Activated CD8-positive, alpha-beta memory T cell treated with anti-CD3 and anti-CD28 coated beads, Interleukin-2, amount 10 ng/mL, durations not matched to agents 7 days and 5 days (primary cell): ENCODE measurements around the gene BICDL2. TPM values are rescaled to one million over a fixed set of nuclear protein-coding genes. Genes with fewer than 3 reads are reported as not detected.
"Not testable (repeated sequence)": the region's sequence is repeated elsewhere in the genome, so short reads cannot be mapped to it uniquely, and the experiment has no call there.

Experiments used
- ATAC-seq: fragments of 150-1000 bp; cut with Tn5 transposase; one replicate; pipeline ENCODE4 v1.10.0; 2021; ENCODE audit warnings: moderate library complexity
- CTCF ChIA-PET: fragments of 350-600 bp; sonication (Branson Sonifier 250); formaldehyde crosslinking; loops from one replicate; lab custom pipeline; 2021; ENCODE audit warnings: antibody characterized with exemption; lab: Charles Lee
- DNase-seq: peaks from one replicate; pipeline ENCODE4 v3.0.0-alpha.2; 2020
- H3K27ac Mint-ChIP-seq: one replicate; pipeline ENCODE4 v1.8.0; 2021; ENCODE audit warnings: mild to moderate bottlenecking, mixed read lengths
- H3K27me3 Mint-ChIP-seq: one replicate; pipeline ENCODE4 v1.8.0; 2021; ENCODE audit warnings: mixed read lengths
- H3K36me3 Mint-ChIP-seq: one replicate; pipeline ENCODE4 v1.8.0; 2021; ENCODE audit warnings: mild to moderate bottlenecking, mixed read lengths
- H3K4me1 Mint-ChIP-seq: one replicate; pipeline ENCODE4 v1.8.0; 2021; ENCODE audit warnings: mixed read lengths
- H3K4me3 Mint-ChIP-seq: one replicate; pipeline ENCODE4 v1.8.0; 2021; ENCODE audit warnings: mild to moderate bottlenecking, moderate library complexity, mixed read lengths
- H3K9me3 Mint-ChIP-seq: one replicate; pipeline ENCODE4 v1.8.0; 2022; ENCODE audit warnings: low read depth, mixed read lengths
- total RNA-seq, 2 experiments: library from RNA; stranded (reverse); gene quantifications; one replicate each; pipeline ENCODE4 v1.2.3, GENCODE V29; 2021

The BICDL2 gene
- total RNA-seq, 2 experiments from 2014 or later, result 0.50 TPM; not detected in 1

GRCh38 chr16:3052571-3053329, 16.0 kb upstream of the BICDL2 start:
- H3K27me3 Mint-ChIP-seq, DNase-seq, H3K4me3 Mint-ChIP-seq, H3K9me3 Mint-ChIP-seq: not testable (repeated sequence)
- Mint-ChIP-seq H3K27ac (peak overlapping the region; percentile 69), H3K36me3 (peaks cover 67% of the 10 kb centered on the region), H3K4me1 (peaks cover 89% of the 10 kb centered on the region)
- CTCF ChIA-PET, result interaction anchor here (1.2 kb wide), 1 partner anchor 21 kb away, joined by 3 read pairs; no protein-coding TSS in a partner anchor
- ATAC-seq, result peak; percentile 7

GRCh38 chr16:3051494-3051893, 14.8 kb upstream of the BICDL2 start:
- H3K27me3 Mint-ChIP-seq, result no peaks in the 10 kb centered on the region
- CTCF ChIA-PET, result interaction anchor here (0.6 to 15.3 kb wide), 9 partner anchors 8 to 116 kb away, joined by 3 to 342 read pairs (median 4); partner anchors contain the start of genes HCFC1R1, PAQR4, THOC6 and TNFRSF12A
- peaks cover 54% of the 10 kb centered on the region for H3K36me3 Mint-ChIP-seq
- no peaks in the 10 kb centered on the region for H3K9me3 Mint-ChIP-seq
- no peak for ATAC-seq
- H3K27ac Mint-ChIP-seq, result peak overlapping the region; percentile 69
- no peak for DNase-seq
- peak overlapping the region; percentile 48 for H3K4me3 Mint-ChIP-seq
- H3K4me1 Mint-ChIP-seq, result peaks cover 79% of the 10 kb centered on the region

DNA sequence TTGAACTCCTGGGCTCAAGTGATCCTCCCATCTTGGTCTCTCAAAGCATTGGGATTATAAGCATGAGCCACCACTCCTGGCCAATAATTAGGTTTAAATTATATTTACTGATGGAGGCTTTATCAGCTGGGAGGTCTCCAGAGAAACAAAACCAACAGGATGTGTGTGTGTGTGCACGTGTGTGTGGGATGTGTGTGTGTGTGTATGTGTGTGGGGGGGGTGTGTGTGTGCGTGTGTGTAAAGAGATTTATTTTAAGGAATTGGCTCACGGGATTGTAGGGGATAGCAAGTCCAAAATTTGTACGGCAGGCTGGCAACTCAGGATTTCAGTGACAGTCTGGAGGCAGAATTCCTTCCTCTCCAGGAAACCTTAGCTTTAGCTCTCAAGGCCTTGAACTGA, 14.3 kb upstream of the BICDL2 start:
- H3K27ac Mint-ChIP-seq, result peak overlapping the region; percentile 69

GRCh38 chr16:3050487-3050886, 13.7 kb upstream of the BICDL2 start:
- DNase-seq (no peak), ATAC-seq (no peak)
- CTCF ChIA-PET, result interaction anchor here (0.9 to 15.3 kb wide), 8 partner anchors 9 to 117 kb away, joined by 3 to 342 read pairs (median 4); partner anchors contain the start of genes HCFC1R1, THOC6 and TNFRSF12A
- Mint-ChIP-seq H3K4me3 (peak overlapping the region; percentile 48), H3K9me3 (no peaks in the 10 kb centered on the region), H3K36me3 (peaks cover 49% of the 10 kb centered on the region), H3K27me3 (peaks cover under 1% of the 10 kb centered on the region), H3K27ac (peak overlapping the region; percentile 69), H3K4me1 (peaks cover 69% of the 10 kb centered on the region)

More for the DNA sequence above, 14.3 kb upstream of the BICDL2 start:
- no peak for DNase-seq
- peaks cover 51% of the 10 kb centered on the region for H3K36me3 Mint-ChIP-seq
- ATAC-seq, result no peak
- no peaks in the 10 kb centered on the region for H3K27me3 Mint-ChIP-seq
- H3K4me3 Mint-ChIP-seq, result peak overlapping the region; percentile 48
- no peaks in the 10 kb centered on the region for H3K9me3 Mint-ChIP-seq
- CTCF ChIA-PET, result interaction anchor here (0.9 to 15.3 kb wide), 9 partner anchors 8 to 117 kb away, joined by 3 to 342 read pairs (median 4); partner anchors contain the start of genes HCFC1R1, PAQR4, THOC6 and TNFRSF12A
- H3K4me1 Mint-ChIP-seq, result peaks cover 74% of the 10 kb centered on the region

- Mint-ChIP-seq H3K4me1 (peaks cover 69% of the 10 kb centered on the region), H3K27ac (peak overlapping the region; percentile 69), H3K27me3 (peaks cover 4% of the 10 kb centered on the region), H3K4me3 (peak overlapping the region; percentile 48), H3K36me3 (peaks cover 47% of the 10 kb centered on the region), H3K9me3 (no peaks in the 10 kb centered on the region)
- DNase-seq (peak; percentile 41), ATAC-seq (no peak)
- CTCF ChIA-PET, result interaction anchor here (0.9 to 15.3 kb wide), 4 partner anchors 9 to 56 kb away, joined by 3 to 342 read pairs (median 32); partner anchors contain the start of genes HCFC1R1 and THOC6
These were observed 13.3 kb upstream of the BICDL2 start for GRCh38 chr16:3049921-3050481.

GRCh38 chr16:3047387-3047720, 10.6 kb upstream of the BICDL2 start:
- Mint-ChIP-seq H3K4me1 (peaks cover 59% of the 10 kb centered on the region), H3K4me3 (peak overlapping the region; percentile 82), H3K27ac (peak overlapping the region; percentile 82)

DNA sequence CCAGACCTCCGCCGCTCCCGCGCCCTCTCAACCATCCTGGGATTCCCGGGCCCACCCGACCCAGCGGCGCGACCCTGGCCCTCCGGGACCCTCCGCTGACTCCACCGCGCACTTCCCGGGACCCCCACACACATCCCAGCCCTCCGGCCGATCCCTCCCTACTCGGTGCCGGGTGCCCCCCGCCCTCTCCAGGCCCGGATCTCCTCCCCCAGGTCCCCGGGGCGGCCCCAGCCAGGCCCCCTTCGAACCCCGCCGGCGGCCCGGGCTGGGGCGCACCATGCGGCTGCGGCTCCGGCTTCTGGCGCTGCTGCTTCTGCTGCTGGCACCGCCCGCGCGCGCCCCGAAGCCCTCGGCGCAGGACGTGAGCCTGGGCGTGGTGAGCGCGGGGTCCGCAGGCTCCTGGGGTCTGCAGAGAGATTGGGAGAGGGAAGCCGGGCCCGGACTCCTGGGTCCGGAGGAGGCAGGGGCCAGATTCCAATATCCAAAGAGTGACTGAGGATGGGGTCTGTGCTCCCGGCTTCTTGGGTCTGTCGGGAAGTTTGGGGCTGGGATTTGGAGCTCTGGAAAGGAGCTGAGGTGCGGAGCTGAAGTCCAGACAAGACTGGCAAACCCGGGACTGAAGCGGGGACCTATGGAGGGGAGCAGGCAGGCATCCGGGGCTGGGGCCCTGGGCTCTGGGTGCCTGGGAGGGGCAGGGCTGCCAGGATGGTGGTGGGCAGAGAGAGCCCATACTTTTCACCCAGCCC, 10.1 kb upstream of the BICDL2 start:
- DNase-seq, result peak; percentile 61
- no peaks in the 10 kb centered on the region for H3K9me3 Mint-ChIP-seq
- peak; percentile 28 for ATAC-seq
- peaks cover 29% of the 10 kb centered on the region for H3K36me3 Mint-ChIP-seq
- H3K4me3 Mint-ChIP-seq, result peak overlapping the region; percentile 82
- H3K4me1 Mint-ChIP-seq, result peaks cover 55% of the 10 kb centered on the region
- CTCF ChIA-PET, result interaction anchor here (0.9 to 15.3 kb wide), 12 partner anchors 10 to 120 kb away, joined by 3 to 342 read pairs (median 5); partner anchors contain the start of genes HCFC1R1, IL32, THOC6 and ZNF213
- H3K27ac Mint-ChIP-seq, result peak overlapping the region; percentile 82
- H3K27me3 Mint-ChIP-seq, result peaks cover 10% of the 10 kb centered on the region

More at GRCh38 chr16:3047387-3047720, 10.6 kb upstream of the BICDL2 start:
- DNase-seq, result peak; percentile 51
- Mint-ChIP-seq H3K36me3 (peaks cover 33% of the 10 kb centered on the region), H3K27me3 (peaks cover 10% of the 10 kb centered on the region), H3K9me3 (no peaks in the 10 kb centered on the region)
- no peak for ATAC-seq
- CTCF ChIA-PET, result interaction anchor here (0.9 to 15.3 kb wide), 14 partner anchors 9 to 462 kb away, joined by 3 to 342 read pairs (median 4); partner anchors contain the start of genes HCFC1R1, IL32, THOC6 and ZNF213

GRCh38 chr16:3045758-3046640, 9.3 kb upstream of the BICDL2 start, which contains the start of gene MMP25:
TSS of gene MMP25 (plus strand) at chr16:3046561. CDS start at chr16:3046918, 357 bp downstream.
- DNase-seq, result peak; percentile 60
- Mint-ChIP-seq H3K4me1 (peaks cover 47% of the 10 kb centered on the region), H3K27me3 (peaks cover 10% of the 10 kb centered on the region)

GRCh38 chr16:3044708-3045107, 8.0 kb upstream of the BICDL2 start:
- ATAC-seq (no peak), DNase-seq (no peak)
- Mint-ChIP-seq H3K36me3 (peaks cover 14% of the 10 kb centered on the region), H3K9me3 (no peaks in the 10 kb centered on the region), H3K27me3 (peaks cover 17% of the 10 kb centered on the region), H3K4me1 (peaks cover 34% of the 10 kb centered on the region), H3K4me3 (peak overlapping the region; percentile 88), H3K27ac (peak overlapping the region; percentile 83)
- CTCF ChIA-PET, result interaction anchor here (1.0 to 15.3 kb wide), 7 partner anchors 14 to 85 kb away, joined by 3 to 342 read pairs (median 4); partner anchors contain the start of genes HCFC1R1, IL32, THOC6 and TNFRSF12A

More at GRCh38 chr16:3045758-3046640, 9.3 kb upstream of the BICDL2 start, which contains the start of gene MMP25:
- Mint-ChIP-seq H3K27ac (peak within 1 kb of the TSS; percentile 83), H3K36me3 (peaks cover 22% of the 10 kb centered on the region), H3K4me3 (peak within 1 kb of the TSS; percentile 88), H3K9me3 (no peaks in the 10 kb centered on the region)
- CTCF ChIA-PET, result interaction anchor here (0.6 to 15.3 kb wide), 6 partner anchors 12 to 88 kb away, joined by 3 to 342 read pairs (median 4); partner anchors contain the start of genes HCFC1R1, THOC6, TNFRSF12A and ZNF213
- peak; percentile 52 for ATAC-seq

GRCh38 chr16:3042376-3042775, 5.6 kb upstream of the BICDL2 start:
- Mint-ChIP-seq H3K36me3 (peaks cover 4% of the 10 kb centered on the region), H3K27me3 (peaks cover 37% of the 10 kb centered on the region), H3K4me3 (no peak overlapping the region), H3K9me3 (no peaks in the 10 kb centered on the region), H3K27ac (no peak overlapping the region), H3K4me1 (peaks cover 17% of the 10 kb centered on the region)
- DNase-seq (no peak), ATAC-seq (no peak)
- CTCF ChIA-PET, result interaction anchor here (0.9 to 15.3 kb wide), 4 partner anchors 13 to 87 kb away, joined by 3 to 342 read pairs (median 12); partner anchors contain the start of genes HCFC1R1 and THOC6

- H3K9me3 Mint-ChIP-seq, result no peaks in the 10 kb centered on the region
- CTCF ChIA-PET, result interaction anchor here (0.6 to 15.3 kb wide), 6 partner anchors 9 to 242 kb away, joined by 3 to 342 read pairs (median 6); partner anchors contain the start of genes HCFC1R1 and THOC6
- ATAC-seq (no peak), DNase-seq (no peak)
- H3K4me1 Mint-ChIP-seq, result peaks cover 8% of the 10 kb centered on the region
- peaks cover 58% of the 10 kb centered on the region for H3K27me3 Mint-ChIP-seq
- H3K36me3 Mint-ChIP-seq, result peaks cover 2% of the 10 kb centered on the region
- no peak overlapping the region for H3K27ac Mint-ChIP-seq
- H3K4me3 Mint-ChIP-seq, result no peak overlapping the region
These were observed 2.2 kb upstream of the BICDL2 start for GRCh38 chr16:3038896-3039295.
